Glutamatergic neuron (in vitro differentiated cells): Measurements from ENCODE around the gene CAMLG. TPM values are rescaled to one million over a fixed set of nuclear protein-coding genes. Genes with fewer than 3 reads are reported as not detected.
A peak's percentile ranks its signal among the peaks of the same experiment; 100 is the strongest.
"Not testable (repeated sequence)": the region's sequence is repeated elsewhere in the genome, so short reads cannot be mapped to it uniquely, and the experiment has no call there.

Experiments
- DNase-seq: peaks from one replicate; pipeline ENCODE4 v3.0.0; 2022
- H3K27ac Mint-ChIP-seq: one replicate; pipeline ENCODE4 v1.8.0; 2020; ENCODE audit warnings: mild to moderate bottlenecking, mixed read lengths, inconsistent platforms; ENCODE audit not compliant: unreplicated experiment
- H3K27me3 Mint-ChIP-seq: one replicate; pipeline ENCODE4 v1.8.0; 2020; ENCODE audit warnings: mild to moderate bottlenecking, moderate library complexity, mixed read lengths, inconsistent platforms; ENCODE audit not compliant: unreplicated experiment
- H3K36me3 Mint-ChIP-seq: one replicate; pipeline ENCODE4 v1.8.0; 2020; ENCODE audit warnings: mild to moderate bottlenecking, mixed read lengths, inconsistent platforms; ENCODE audit not compliant: unreplicated experiment
- H3K4me1 Mint-ChIP-seq: one replicate; pipeline ENCODE4 v1.8.0; 2020; ENCODE audit warnings: mild to moderate bottlenecking, low read depth, mixed read lengths, inconsistent platforms; ENCODE audit not compliant: unreplicated experiment
- H3K4me3 Mint-ChIP-seq: one replicate; pipeline ENCODE4 v1.8.0; 2020; ENCODE audit warnings: mild to moderate bottlenecking, mixed read lengths, inconsistent platforms; ENCODE audit not compliant: unreplicated experiment
- H3K9me3 Mint-ChIP-seq: one replicate; pipeline ENCODE4 v1.8.0; 2020; ENCODE audit warnings: mild to moderate bottlenecking, moderate library complexity, mixed read lengths, inconsistent platforms; ENCODE audit not compliant: unreplicated experiment
- CTCF ChIP-seq: fragments of 200-600 bp; sonication (generic); IDR thresholded peaks from one replicate; pipeline ENCODE4 v1.5.0; 2021; ENCODE audit not compliant: partially characterized antibody, unreplicated experiment
- long read RNA-seq: library from polyadenylated mRNA; unstranded; transcript quantifications from one replicate; pipeline ENCODE4 v2.0.0, GENCODE V29; 2020; ENCODE audit not compliant: unreplicated experiment
- total RNA-seq: library from RNA; stranded (reverse); fragmentation: NEBNext Ultra II Directional; extraction: Animal tissue kit (Norgen Biotek cat#: 25700); gene quantifications from one replicate; pipeline ENCODE4 v1.2.1, GENCODE V29; 2021; ENCODE audit not compliant: unreplicated experiment

The CAMLG gene
- total RNA-seq, result 41.4 TPM
- long read RNA-seq, transcript CAMLG-202 (3 exons, 895 nt), result minor isoform, 17 of 89 reads
- long read RNA-seq, transcript CAMLG-201 (4 exons, 2,221 nt), result major isoform, 46 of 89 reads
- long read RNA-seq, partial matches to known transcripts, result 11 of 89 reads
- long read RNA-seq, other reads (novel, unspliced or antisense), result 15 of 89 reads

GRCh38 chr5:134738133-134738962 lies at the start of gene CAMLG:
CAMLG (plus strand) TSS chr5:134738548; CDS start chr5:134738621, 73 bp downstream.
- peak within 1 kb of the TSS; percentile 100 for H3K4me3 Mint-ChIP-seq
- H3K9me3 Mint-ChIP-seq, result peaks cover 3% of the 10 kb centered on the region
- TF ChIP-seq CTCF, result peak; percentile 74
- peaks cover 7% of the 10 kb centered on the region for H3K4me1 Mint-ChIP-seq
- H3K27ac Mint-ChIP-seq, result peak within 1 kb of the TSS; percentile 96
- H3K27me3 Mint-ChIP-seq, result peaks cover 4% of the 10 kb centered on the region
- peak; percentile 99 for DNase-seq
- no peaks in the 10 kb centered on the region for H3K36me3 Mint-ChIP-seq

DNA sequence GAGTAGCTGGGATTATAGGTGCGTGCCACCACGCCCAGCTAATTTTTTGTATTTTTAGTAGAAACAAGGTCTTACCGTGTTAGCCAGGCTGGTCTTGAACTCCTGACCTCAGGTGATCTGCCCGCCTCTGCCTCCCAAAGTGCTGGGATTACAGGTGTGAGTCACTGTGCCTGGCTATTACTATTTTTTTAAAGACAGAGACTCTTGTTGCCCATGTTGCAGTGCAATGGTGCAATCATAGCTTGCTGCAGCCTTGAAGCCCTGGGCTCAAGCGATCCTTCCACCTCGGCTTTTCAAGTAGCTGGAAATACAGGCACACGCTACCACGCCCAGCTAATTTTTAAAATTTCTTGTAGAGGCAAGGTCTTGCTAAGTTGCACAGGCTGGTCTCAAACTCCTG lies 48.2 kb upstream of the CAMLG start:
- H3K27ac Mint-ChIP-seq, H3K27me3 Mint-ChIP-seq, H3K9me3 Mint-ChIP-seq, H3K4me1 Mint-ChIP-seq, H3K36me3 Mint-ChIP-seq, H3K4me3 Mint-ChIP-seq, DNase-seq: not testable (repeated sequence)

DNA sequence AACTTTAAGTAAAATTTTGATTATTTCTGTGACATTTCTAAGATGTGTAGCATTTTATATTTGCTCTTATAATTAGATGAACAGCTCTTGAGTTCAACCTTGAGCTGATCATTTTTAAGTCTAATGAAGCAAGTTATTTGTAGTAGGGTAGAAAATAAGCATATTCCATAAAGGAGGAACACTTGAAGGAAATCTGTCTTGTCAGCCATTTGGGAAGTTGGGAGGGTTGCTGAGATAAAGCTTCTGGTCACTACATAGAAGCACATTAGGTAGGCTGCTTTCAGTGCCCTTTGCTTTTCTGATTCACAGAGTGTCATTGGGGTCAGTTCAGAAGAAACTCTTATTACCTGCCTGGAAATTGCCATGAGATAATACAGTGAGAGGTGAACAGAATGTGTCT lies 45.6 kb upstream of the CAMLG start:
- Mint-ChIP-seq H3K9me3 (no peaks in the 10 kb centered on the region), H3K36me3 (no peaks in the 10 kb centered on the region), H3K27ac (no peak overlapping the region), H3K4me3 (no peak overlapping the region), H3K4me1 (no peaks in the 10 kb centered on the region), H3K27me3 (no peaks in the 10 kb centered on the region)
- TF ChIP-seq CTCF, result no peak
- DNase-seq, result no peak

GRCh38 chr5:134708301-134708700 lies 30.0 kb upstream of the CAMLG start:
- H3K9me3 Mint-ChIP-seq, result peaks cover 1% of the 10 kb centered on the region
- H3K27ac Mint-ChIP-seq, result peak overlapping the region; percentile 43
- H3K4me3 Mint-ChIP-seq, result no peak overlapping the region
- TF ChIP-seq CTCF, result no peak
- no peaks in the 10 kb centered on the region for H3K4me1 Mint-ChIP-seq
- H3K27me3 Mint-ChIP-seq, result peaks cover 2% of the 10 kb centered on the region
- no peaks in the 10 kb centered on the region for H3K36me3 Mint-ChIP-seq
- no peak for DNase-seq

- no peaks in the 10 kb centered on the region for H3K4me1 Mint-ChIP-seq
- H3K9me3 Mint-ChIP-seq, result no peaks in the 10 kb centered on the region
- no peak for TF ChIP-seq CTCF
- no peaks in the 10 kb centered on the region for H3K36me3 Mint-ChIP-seq
- no peak overlapping the region for H3K4me3 Mint-ChIP-seq
- no peak for DNase-seq
- H3K27me3 Mint-ChIP-seq, result peaks cover 2% of the 10 kb centered on the region
- H3K27ac Mint-ChIP-seq, result no peak overlapping the region
Observed at GRCh38 chr5:134714120-134714519, 24.2 kb upstream of the CAMLG start.
